ENCODE measurements around the gene EGR1.

DNA sequence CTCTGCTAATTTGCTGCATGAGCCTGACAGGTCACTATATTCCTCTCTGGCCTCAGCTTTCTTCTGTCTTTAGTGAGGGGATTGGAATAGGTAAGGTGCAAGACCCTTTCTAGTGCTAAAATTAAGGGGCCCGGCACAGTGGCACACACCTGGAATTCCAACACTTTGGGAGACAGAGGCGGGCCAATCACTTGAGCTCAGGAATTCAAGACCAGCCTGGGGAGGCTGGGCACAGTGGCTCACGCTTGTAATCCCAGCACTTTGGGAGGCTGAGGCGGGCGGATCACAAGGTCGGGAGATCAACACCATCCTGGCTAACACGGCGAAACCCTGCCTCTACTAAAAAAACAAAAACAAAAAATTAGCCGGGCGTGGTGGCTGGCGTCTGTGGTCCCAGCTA lies 37.2 kb downstream of the EGR1 start:
- TF ChIP-seq, protein P1, sequence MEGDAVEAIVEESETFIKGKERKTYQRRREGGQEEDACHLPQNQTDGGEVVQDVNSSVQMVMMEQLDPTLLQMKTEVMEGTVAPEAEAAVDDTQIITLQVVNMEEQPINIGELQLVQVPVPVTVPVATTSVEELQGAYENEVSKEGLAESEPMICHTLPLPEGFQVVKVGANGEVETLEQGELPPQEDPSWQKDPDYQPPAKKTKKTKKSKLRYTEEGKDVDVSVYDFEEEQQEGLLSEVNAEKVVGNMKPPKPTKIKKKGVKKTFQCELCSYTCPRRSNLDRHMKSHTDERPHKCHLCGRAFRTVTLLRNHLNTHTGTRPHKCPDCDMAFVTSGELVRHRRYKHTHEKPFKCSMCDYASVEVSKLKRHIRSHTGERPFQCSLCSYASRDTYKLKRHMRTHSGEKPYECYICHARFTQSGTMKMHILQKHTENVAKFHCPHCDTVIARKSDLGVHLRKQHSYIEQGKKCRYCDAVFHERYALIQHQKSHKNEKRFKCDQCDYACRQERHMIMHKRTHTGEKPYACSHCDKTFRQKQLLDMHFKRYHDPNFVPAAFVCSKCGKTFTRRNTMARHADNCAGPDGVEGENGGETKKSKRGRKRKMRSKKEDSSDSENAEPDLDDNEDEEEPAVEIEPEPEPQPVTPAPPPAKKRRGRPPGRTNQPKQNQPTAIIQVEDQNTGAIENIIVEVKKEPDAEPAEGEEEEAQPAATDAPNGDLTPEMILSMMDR (IDR thresholded peaks at IDR 0.05) = no peak
- TF ChIP-seq EZH2 (IDR thresholded peaks at IDR 0.05; ENCODE audit: borderline replicate concordance, insufficient read depth, low read depth, low read length, poor library complexity, severe bottlenecking) = no peak

Data from B cell (primary cell).